Activated naive CD4-positive, alpha-beta T cell treated with anti-CD3 and anti-CD28 coated beads, Interleukin-2, amount 10 ng/mL, durations not matched to agents 7 days and 5 days (primary cell): Measurements from ENCODE around the gene OXNAD1.

Experiments used
- CTCF ChIA-PET: fragments of 350-600 bp; sonication (Branson Sonifier 250); formaldehyde crosslinking; loops from one replicate; lab custom pipeline; 2021; ENCODE audit warnings: antibody characterized with exemption; lab: Charles Lee
- DNase-seq: peaks from one replicate; pipeline ENCODE4 v3.0.0-alpha.2; 2020
- H3K27ac Mint-ChIP-seq: one replicate; pipeline ENCODE4 v1.8.0; 2021; ENCODE audit warnings: mild to moderate bottlenecking, moderate library complexity, mixed read lengths
- H3K27me3 Mint-ChIP-seq: one replicate; pipeline ENCODE4 v1.8.0; 2021; ENCODE audit warnings: mild to moderate bottlenecking, mixed read lengths
- H3K36me3 Mint-ChIP-seq: one replicate; pipeline ENCODE4 v1.8.0; 2021; ENCODE audit warnings: mixed read lengths
- H3K4me1 Mint-ChIP-seq: one replicate; pipeline ENCODE4 v1.8.0; 2021; ENCODE audit warnings: mixed read lengths
- H3K4me3 Mint-ChIP-seq: one replicate; pipeline ENCODE4 v1.8.0; 2021; ENCODE audit warnings: mild to moderate bottlenecking, moderate library complexity, mixed read lengths
- H3K9me3 Mint-ChIP-seq: one replicate; pipeline ENCODE4 v1.8.0; 2021; ENCODE audit warnings: mixed read lengths

OXNAD1 gene

DNA sequence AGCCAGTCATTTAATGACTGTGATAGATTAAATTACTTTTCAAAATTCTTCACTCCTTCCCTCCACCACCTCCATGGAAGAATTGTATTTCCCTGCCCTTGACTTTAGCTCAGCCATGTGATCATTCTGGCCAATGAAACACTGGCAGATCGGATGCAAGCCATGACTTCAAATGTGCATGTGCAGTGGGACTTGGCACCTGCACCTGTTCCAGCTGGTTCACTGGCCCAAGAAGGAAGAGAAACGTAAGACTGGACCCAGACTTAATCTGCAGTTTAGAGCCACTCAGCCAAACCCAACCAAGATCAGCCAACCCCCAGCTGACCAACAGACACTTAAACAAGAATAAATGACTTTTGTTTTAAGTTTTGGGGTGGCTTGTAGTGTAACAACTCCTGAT lies 12.0 kb upstream of the OXNAD1 start:
- Mint-ChIP-seq H3K9me3 (no peaks in the 10 kb centered on the region), H3K27ac (no peak overlapping the region), H3K36me3 (peaks cover 3% of the 10 kb centered on the region), H3K4me3 (no peak overlapping the region), H3K27me3 (no peaks in the 10 kb centered on the region), H3K4me1 (peaks cover 17% of the 10 kb centered on the region)
- CTCF ChIA-PET: interaction anchor here (1.0 to 3.4 kb wide), 3 partner anchors 9 to 74 kb away, joined by 3 to 8 read pairs (median 4); partner anchors contain the start of genes DPH3 and OXNAD1
- DNase-seq: no peak

DNA sequence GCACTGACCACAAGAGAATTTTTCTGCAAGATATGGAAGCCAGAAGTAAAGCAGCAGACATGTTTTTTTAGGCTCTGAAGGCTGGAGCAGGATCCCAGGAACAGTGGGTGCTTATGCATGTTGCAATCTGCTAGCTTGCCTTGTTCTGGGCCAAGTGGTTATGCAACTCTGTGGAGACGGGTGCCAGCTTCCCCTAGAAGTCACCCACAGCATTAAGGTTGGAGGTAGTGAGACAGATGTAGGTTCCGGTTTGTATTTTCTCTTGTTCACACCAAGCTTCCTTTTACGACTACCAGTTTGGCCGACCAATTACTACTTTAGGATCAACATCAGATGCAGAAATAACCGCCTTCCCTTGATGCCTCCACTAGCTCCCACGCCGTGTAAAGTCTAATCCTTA lies 11.4 kb upstream of the OXNAD1 start:
- no peaks in the 10 kb centered on the region for H3K9me3 Mint-ChIP-seq
- H3K27ac Mint-ChIP-seq: no peak overlapping the region
- no peak overlapping the region for H3K4me3 Mint-ChIP-seq
- H3K4me1 Mint-ChIP-seq: peaks cover 15% of the 10 kb centered on the region
- peaks cover 3% of the 10 kb centered on the region for H3K36me3 Mint-ChIP-seq
- CTCF ChIA-PET: interaction anchor here (1.0 to 3.4 kb wide), 3 partner anchors 9 to 75 kb away, joined by 3 to 8 read pairs (median 4); partner anchors contain the start of genes DPH3 and OXNAD1
- H3K27me3 Mint-ChIP-seq: no peaks in the 10 kb centered on the region
- no peak for DNase-seq

DNA sequence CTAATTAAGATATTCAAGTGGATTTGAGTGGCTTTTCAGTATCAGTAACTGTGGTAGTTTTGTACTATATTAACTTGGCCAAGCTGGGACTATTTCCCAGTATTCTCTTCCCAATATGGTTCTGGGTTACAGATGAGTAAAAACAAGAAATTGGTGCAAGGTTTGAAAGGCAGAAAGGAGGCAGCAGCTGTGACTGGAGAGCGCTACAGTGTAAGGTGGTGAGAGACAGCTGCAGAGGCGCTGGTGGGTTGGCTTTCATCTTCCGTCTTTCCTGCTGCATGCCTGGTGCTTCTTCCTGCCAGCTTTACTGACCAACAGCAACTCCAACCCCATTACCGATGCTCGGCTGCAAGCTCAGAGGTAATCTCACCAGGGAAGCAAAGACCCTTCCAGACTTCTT lies 10.1 kb upstream of the OXNAD1 start:
- Mint-ChIP-seq H3K9me3 (no peaks in the 10 kb centered on the region), H3K27me3 (no peaks in the 10 kb centered on the region), H3K4me3 (no peak overlapping the region), H3K4me1 (peaks cover 26% of the 10 kb centered on the region), H3K36me3 (peaks cover 7% of the 10 kb centered on the region), H3K27ac (peak overlapping the region; percentile 15)
- CTCF ChIA-PET: interaction anchor here (0.7 to 3.4 kb wide), 3 partner anchors 9 to 206 kb away, joined by 3 to 8 read pairs (median 4); partner anchors contain the start of genes DPH3 and OXNAD1
- no peak for DNase-seq

DNA sequence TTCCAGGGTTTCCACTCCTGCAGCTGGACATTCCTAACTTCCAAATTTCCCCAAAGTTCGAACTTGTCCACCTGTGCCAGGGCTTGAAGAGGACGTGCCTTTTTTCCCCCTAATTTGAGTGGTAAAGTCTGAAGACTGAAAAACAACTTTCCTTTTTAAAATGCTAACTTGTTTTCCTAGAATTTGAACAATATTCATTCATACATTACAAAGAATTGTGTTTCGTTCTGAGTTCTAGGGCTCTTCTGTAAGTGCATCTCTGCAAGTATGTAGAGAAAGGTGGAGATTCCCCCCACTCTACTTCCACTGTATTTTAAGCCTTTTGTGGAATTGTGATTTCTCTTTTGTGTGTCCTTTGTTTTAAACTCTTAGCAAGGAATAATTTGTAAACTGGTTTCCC lies 9.7 kb upstream of the OXNAD1 start:
- Mint-ChIP-seq H3K4me3 (no peak overlapping the region), H3K27ac (no peak overlapping the region)
- CTCF ChIA-PET: interaction anchor here (0.7 to 3.4 kb wide), 2 partner anchors 9 kb away, joined by 3 to 8 read pairs; partner anchors contain the start of genes DPH3 and OXNAD1

DNA sequence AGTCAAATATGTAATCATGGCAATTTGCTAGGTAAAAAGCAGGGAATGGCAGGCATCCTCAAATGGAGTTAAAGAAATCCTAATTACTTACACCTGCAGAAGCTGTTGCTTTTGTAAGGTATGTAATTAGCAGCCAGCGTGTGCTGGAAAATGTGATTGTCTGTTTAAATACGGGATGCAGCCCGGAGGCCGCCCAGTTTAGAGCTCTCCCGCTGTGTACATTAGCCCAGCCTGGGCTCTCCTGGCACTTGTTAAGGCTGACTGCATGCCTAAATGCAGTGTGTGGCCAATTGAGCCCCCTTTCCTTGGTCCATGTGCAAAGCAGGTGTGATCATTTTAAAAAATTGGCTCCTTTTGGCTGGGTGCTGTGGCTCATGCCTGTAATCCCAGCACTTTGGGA lies 9.3 kb upstream of the OXNAD1 start:
- Mint-ChIP-seq H3K4me1 (peaks cover 27% of the 10 kb centered on the region), H3K36me3 (peaks cover 10% of the 10 kb centered on the region), H3K27ac (no peak overlapping the region), H3K4me3 (no peak overlapping the region), H3K9me3 (no peaks in the 10 kb centered on the region), H3K27me3 (no peaks in the 10 kb centered on the region)
- no peak for DNase-seq
- CTCF ChIA-PET: interaction anchor here (3.4 kb wide), 1 partner anchor 9 kb away, joined by 8 read pairs; the partner anchor contains the start of genes DPH3 and OXNAD1

More for the DNA sequence above, 9.7 kb upstream of the OXNAD1 start:
- no peak for DNase-seq
- Mint-ChIP-seq H3K9me3 (no peaks in the 10 kb centered on the region), H3K4me1 (peaks cover 27% of the 10 kb centered on the region), H3K27me3 (no peaks in the 10 kb centered on the region), H3K36me3 (peaks cover 10% of the 10 kb centered on the region)

DNA sequence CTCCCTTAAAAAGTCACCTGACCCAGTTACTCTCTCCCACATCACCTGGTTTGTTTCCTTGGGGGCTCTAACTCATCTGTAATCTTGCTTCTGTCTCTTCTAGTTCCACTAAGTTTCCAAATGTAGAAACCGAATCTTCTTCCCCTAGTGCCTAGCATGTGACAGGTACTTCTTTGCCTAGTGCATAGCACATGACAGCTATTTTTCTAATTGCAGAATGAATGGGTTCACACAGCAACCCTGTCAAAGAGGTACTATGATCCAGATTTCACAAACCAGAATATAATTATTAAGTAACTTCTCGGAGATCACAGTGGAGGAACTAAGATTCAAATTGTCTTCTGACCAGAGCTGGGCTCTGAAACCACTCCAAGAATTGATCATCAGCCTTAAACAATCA lies 7.7 kb upstream of the OXNAD1 start:
- CTCF ChIA-PET: no interaction called here

DNA sequence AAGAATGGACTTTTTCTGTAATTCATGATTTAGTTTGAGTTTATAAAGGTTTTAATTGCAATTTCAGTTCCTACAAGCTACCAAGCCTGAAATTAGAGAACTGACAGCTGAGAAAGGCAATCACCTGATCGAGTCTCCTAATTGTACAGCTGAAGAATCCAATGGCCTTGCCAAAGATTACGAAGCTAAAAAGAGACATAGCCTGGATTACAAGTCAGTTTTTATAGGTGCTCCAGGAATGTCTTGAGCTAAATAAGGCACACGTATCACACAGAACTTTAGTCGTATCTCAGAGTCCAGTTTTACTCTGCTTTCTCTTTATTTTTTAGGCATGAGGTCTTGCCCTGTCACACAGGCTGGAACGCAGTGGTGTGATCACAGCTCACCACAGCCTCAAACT lies 6.8 kb upstream of the OXNAD1 start:
- CTCF ChIA-PET: interaction anchor here (1.2 kb wide), 1 partner anchor 15 kb away, joined by 4 read pairs; no protein-coding TSS in a partner anchor
- Mint-ChIP-seq H3K36me3 (peaks cover 10% of the 10 kb centered on the region), H3K4me1 (peaks cover 27% of the 10 kb centered on the region), H3K4me3 (no peak overlapping the region), H3K27me3 (no peaks in the 10 kb centered on the region), H3K9me3 (no peaks in the 10 kb centered on the region), H3K27ac (no peak overlapping the region)
- DNase-seq: no peak

More for the DNA sequence above, 7.7 kb upstream of the OXNAD1 start:
- H3K4me1 Mint-ChIP-seq: peaks cover 27% of the 10 kb centered on the region
- H3K27ac Mint-ChIP-seq: no peak overlapping the region
- H3K36me3 Mint-ChIP-seq: peaks cover 10% of the 10 kb centered on the region
- no peak for DNase-seq
- no peaks in the 10 kb centered on the region for H3K9me3 Mint-ChIP-seq
- H3K4me3 Mint-ChIP-seq: no peak overlapping the region
- no peaks in the 10 kb centered on the region for H3K27me3 Mint-ChIP-seq

DNA sequence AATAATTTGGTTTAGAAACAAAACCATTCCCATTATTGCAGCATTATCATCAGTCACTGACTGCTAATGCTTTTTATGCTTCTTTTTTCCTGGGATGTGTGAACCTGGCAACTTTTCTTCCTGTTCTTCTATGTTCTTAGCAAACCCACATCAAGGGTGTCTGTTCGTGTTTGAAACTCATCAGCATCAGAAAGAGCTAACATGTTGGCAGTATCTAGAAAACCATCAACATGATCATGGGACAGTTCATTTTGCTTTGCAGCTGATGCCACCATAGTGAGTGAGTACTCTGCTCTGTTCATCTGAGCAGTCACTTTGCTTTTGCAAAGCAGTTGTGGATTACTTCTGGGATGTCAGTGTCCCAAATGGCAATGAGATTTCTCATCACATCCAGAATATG lies 6.1 kb upstream of the OXNAD1 start:
- Mint-ChIP-seq H3K4me3 (no peak overlapping the region), H3K36me3 (peaks cover 10% of the 10 kb centered on the region), H3K27me3 (no peaks in the 10 kb centered on the region), H3K9me3 (no peaks in the 10 kb centered on the region), H3K4me1 (peaks cover 28% of the 10 kb centered on the region), H3K27ac (no peak overlapping the region)
- CTCF ChIA-PET: interaction anchor here (1.2 kb wide), 2 partner anchors 11 to 15 kb away, joined by 3 to 4 read pairs; no protein-coding TSS in a partner anchor
- DNase-seq: no peak

DNA sequence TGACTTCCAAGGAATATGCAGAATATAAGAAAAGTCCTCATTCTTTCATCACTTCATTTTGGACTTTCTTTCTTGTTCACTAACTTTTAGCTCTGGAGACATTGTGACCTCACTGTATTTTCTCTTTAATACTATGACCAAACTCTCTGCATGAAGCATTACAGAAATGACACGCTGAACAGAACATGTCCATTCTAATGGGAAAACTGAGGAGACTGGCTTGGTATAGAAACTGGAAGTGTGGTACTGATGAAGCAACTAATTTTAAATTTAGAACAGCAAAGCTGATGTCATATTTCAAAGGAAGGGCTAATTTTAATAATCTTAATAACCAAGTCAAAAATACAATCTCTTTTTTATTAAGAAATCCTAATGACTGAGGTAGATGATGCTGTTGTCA lies 5.0 kb upstream of the OXNAD1 start:
- H3K36me3 Mint-ChIP-seq: peaks cover 12% of the 10 kb centered on the region
- H3K27ac Mint-ChIP-seq: no peak overlapping the region
- DNase-seq: no peak
- H3K4me3 Mint-ChIP-seq: no peak overlapping the region
- CTCF ChIA-PET: interaction anchor here (0.5 to 1.2 kb wide), 2 partner anchors 12 to 464 kb away, joined by 3 read pairs; no protein-coding TSS in a partner anchor
- no peaks in the 10 kb centered on the region for H3K27me3 Mint-ChIP-seq
- H3K4me1 Mint-ChIP-seq: peaks cover 24% of the 10 kb centered on the region
- H3K9me3 Mint-ChIP-seq: no peaks in the 10 kb centered on the region

DNA sequence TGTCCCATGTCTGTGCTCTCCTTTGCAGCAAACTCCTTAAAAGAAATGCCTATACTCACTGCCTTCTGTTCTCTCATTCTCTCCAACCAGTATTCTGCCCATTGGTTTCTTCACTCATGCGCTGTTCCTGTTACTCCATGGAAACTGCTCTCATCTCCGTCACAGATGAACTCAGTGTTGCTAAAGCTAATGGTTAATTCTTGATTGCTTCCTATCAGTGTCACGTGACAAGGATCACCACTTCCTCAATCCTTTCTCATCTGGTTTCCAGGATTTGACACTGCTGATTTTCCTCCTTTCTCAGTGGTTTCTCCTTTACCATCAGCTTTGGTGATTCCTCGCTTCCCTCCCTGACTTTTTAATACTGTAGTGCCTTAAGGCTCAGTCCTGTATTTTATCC lies 2.8 kb upstream of the OXNAD1 start:
- DNase-seq: no peak
- no peaks in the 10 kb centered on the region for H3K9me3 Mint-ChIP-seq
- peaks cover 38% of the 10 kb centered on the region for H3K4me1 Mint-ChIP-seq
- H3K27ac Mint-ChIP-seq: no peak overlapping the region
- CTCF ChIA-PET: interaction anchor here (0.6 kb wide), 1 partner anchor 213 kb away, joined by 3 read pairs; no protein-coding TSS in a partner anchor
- H3K27me3 Mint-ChIP-seq: no peaks in the 10 kb centered on the region
- H3K4me3 Mint-ChIP-seq: no peak overlapping the region
- peaks cover 9% of the 10 kb centered on the region for H3K36me3 Mint-ChIP-seq

DNA sequence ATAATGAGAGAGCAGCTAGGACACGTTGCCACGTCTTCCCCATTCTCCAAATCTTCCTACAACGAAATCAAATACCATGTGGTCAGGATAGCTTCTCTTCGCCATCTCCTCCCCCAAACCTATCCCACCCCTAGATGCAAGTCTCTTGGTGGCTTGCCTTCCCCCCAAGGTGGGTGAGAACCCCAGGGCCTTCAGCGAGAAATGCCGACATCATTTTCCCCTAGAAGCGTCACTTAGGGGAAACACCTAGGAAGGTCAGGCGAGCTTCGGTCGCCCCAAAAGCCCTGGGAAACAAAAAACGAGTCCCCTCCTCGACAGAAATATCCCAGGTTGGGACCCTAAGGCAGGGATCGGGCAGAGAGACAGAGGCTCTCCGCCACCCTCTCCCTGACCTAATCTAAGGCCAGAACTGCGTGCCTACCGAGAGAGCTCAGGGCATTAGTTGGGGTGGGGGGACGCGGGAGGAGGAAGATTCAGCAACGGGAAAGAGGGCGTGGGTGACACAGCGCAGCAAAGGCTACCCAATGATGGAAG lies 771 bp upstream of the OXNAD1 start:
- Mint-ChIP-seq H3K36me3 (peaks cover 11% of the 10 kb centered on the region), H3K27me3 (no peaks in the 10 kb centered on the region), H3K9me3 (no peaks in the 10 kb centered on the region), H3K4me3 (peak overlapping the region; percentile 97), H3K27ac (peak overlapping the region; percentile 96), H3K4me1 (peaks cover 44% of the 10 kb centered on the region)
- DNase-seq: no peak
- CTCF ChIA-PET: interaction anchor here (0.6 to 5.7 kb wide), 10 partner anchors 10 to 252 kb away, joined by 3 to 46 read pairs (median 4); no protein-coding TSS in a partner anchor

DNA sequence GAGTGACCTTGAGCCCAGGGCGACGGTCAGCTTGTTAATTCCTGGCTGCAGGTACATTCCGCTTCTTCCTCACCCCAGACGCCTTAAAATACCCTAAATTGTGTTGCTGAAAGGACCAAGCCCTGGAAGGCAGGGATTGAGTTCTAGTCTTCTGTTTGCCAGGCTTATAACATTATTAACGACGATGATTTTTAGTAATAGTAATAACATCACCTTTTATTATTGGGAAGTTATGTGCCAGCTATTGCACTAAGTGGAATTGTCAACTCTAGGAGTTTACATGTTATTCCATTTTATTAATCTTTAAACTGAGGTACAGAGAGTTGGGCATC lies 409 bp downstream of the OXNAD1 start:
- no peaks in the 10 kb centered on the region for H3K27me3 Mint-ChIP-seq
- H3K9me3 Mint-ChIP-seq: no peaks in the 10 kb centered on the region
- H3K27ac Mint-ChIP-seq: peak overlapping the region; percentile 96
- peaks cover 38% of the 10 kb centered on the region for H3K4me1 Mint-ChIP-seq
- CTCF ChIA-PET: interaction anchor here (1.0 to 5.7 kb wide), 10 partner anchors 11 to 285 kb away, joined by 3 to 46 read pairs (median 5); no protein-coding TSS in a partner anchor
- no peak for DNase-seq
- H3K36me3 Mint-ChIP-seq: peaks cover 7% of the 10 kb centered on the region
- H3K4me3 Mint-ChIP-seq: peak overlapping the region; percentile 97

DNA sequence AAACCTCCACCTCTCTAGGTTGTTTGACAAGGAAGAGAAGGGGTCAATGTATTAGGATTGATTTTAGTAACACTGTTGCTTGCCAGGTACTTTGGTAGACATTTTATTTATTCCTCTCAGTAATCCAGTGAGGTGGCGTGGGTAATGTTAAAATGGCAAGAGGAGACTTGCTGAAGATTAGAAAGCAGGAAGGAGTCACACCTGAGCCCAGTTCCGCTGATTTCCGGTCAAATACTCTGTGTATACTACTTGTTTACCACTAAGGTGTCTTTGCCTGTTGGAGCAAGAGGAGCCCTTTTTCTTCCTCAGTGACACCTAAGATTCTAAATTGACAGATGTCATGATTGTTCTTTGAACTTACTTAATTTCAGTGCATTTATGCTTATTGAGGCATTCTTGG lies 1.7 kb downstream of the OXNAD1 start:
- peaks cover 15% of the 10 kb centered on the region for H3K36me3 Mint-ChIP-seq
- CTCF ChIA-PET: interaction anchor here (1.3 to 5.7 kb wide), 5 partner anchors 19 to 284 kb away, joined by 4 to 46 read pairs (median 21); no protein-coding TSS in a partner anchor
- H3K4me3 Mint-ChIP-seq: no peak overlapping the region
- peak overlapping the region; percentile 6 for H3K27ac Mint-ChIP-seq
- no peaks in the 10 kb centered on the region for H3K9me3 Mint-ChIP-seq
- H3K4me1 Mint-ChIP-seq: peaks cover 38% of the 10 kb centered on the region
- no peaks in the 10 kb centered on the region for H3K27me3 Mint-ChIP-seq
- no peak for DNase-seq

DNA sequence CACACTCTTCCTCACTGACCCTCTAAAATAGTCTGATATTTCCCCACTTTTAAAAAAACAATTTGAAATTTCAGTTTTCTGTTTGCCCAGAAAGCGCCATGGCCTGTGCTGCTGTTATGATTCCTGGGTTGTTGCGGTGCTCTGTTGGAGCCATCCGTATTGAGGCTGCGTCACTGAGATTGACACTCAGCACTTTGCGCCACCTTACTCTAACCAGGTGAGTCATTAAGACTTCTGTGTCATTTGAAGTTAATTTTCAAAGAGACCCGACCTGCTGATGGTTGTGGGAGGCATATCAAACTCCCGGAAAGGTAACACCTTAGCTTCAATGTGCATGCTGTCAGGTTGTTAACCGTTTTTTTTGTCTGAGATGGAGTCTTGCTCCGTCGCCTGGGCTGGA lies 5.8 kb downstream of the OXNAD1 start:
- H3K27ac Mint-ChIP-seq: no peak overlapping the region
- peaks cover 26% of the 10 kb centered on the region for H3K36me3 Mint-ChIP-seq
- H3K27me3 Mint-ChIP-seq: no peaks in the 10 kb centered on the region
- no peak for DNase-seq
- peaks cover 24% of the 10 kb centered on the region for H3K4me1 Mint-ChIP-seq
- no peaks in the 10 kb centered on the region for H3K9me3 Mint-ChIP-seq
- CTCF ChIA-PET: interaction anchor here (1.0 to 3.4 kb wide), 5 partner anchors 9 to 68 kb away, joined by 3 to 17 read pairs (median 4); no protein-coding TSS in a partner anchor
- no peak overlapping the region for H3K4me3 Mint-ChIP-seq
